ENCODE measurements around the gene SEC23A.
"Not testable (repeated sequence)": the region's sequence is repeated elsewhere in the genome, so short reads cannot be mapped to it uniquely, and the experiment has no call there.

- TF ChIP-seq CTCF, POLR2A (IDR thresholded peaks at IDR 0.05): not testable (repeated sequence)
Measured at GRCh38 chr14:39099215-39099614, 3.8 kb downstream of the SEC23A start.

Data from heart left ventricle (tissue), 13 donors.